ENCODE measurements around the gene ECEL1.

The ECEL1 gene

DNA sequence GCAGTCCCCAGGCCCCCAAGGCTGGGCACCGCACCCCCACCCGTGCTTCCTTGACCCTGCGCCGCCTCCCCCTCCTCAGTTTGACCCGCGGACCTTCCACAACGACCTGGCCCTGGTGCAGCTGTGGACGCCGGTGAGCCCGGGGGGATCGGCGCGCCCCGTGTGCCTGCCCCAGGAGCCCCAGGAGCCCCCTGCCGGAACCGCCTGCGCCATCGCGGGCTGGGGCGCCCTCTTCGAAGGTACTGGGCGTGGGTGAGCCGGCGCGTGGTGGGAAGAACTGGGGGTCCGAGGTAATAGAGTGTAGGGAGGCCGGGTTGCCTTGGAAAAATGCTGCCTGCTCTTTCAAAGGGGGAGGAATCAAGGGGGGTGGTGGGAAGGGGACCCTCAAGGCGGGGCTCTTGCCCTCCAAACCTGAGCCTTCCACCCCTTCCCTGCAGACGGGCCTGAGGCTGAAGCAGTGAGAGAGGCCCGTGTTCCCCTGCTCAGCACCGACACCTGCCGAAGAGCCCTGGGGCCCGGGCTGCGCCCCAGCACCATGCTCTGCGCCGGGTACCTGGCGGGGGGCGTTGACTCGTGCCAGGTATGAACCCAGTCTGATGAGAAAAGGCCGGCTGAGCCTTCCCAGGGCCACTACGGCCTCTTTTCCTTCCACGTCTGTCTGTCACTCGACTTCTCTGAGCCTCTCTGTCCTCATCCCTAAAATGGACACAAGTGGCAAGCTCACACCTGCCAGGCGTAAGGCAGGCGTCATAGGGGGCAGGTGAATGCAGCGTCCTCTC, 35.2 kb upstream of the ECEL1 start:
- DNase-seq (ENCODE audit: insufficient read length, low spot score) (no peak), FAIRE-seq (no peak)

- DNase-seq (ENCODE audit: insufficient read length, low spot score): peak; percentile 86
- no peak for FAIRE-seq
Observed at GRCh38 chr2:232521959-232522622, 34.5 kb upstream of the ECEL1 start.

DNA sequence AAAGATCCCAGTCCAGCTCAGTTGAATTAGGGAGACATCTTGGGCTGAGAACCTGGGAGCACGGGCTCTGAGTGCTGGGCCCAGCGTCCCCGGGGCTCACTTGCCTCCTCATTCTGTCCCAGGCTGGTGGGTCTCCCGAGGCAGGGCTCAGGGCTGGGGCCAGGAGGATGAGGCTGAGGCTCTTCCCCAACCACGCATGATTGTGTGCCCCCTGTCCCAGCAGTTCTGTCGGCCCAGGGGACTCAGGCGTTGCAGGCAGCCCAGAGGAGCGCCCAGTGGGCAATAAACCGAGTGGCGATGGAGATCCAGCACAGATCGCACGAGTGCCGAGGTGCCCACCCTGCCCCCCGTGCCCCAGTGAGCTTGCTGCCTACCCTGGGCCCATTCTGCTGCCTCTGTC, 33.5 kb upstream of the ECEL1 start:
- FAIRE-seq: no peak

DNA sequence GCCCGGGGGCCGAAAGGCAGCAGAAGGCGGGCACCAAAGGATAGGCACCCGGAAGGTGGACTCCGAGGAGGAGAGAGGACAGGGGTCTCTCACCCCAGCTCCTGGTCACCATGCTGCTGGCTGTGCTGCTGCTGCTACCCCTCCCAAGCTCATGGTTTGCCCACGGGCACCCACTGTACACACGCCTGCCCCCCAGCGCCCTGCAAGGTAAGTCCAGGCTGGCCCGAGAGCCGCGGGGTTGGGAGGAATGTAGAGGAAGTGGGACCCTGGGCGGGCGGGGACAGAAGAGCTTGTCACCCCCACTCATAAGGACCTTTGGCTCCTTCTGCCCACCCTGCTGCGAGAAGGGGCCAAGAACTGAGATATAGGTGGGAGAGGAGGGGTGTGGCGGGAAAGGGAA, 32.9 kb upstream of the ECEL1 start:
- DNase-seq (ENCODE audit: insufficient read length, low spot score) (no peak), FAIRE-seq (no peak)

More for the DNA sequence above, 33.5 kb upstream of the ECEL1 start:
- DNase-seq (ENCODE audit: insufficient read length, low spot score): no peak

DNA sequence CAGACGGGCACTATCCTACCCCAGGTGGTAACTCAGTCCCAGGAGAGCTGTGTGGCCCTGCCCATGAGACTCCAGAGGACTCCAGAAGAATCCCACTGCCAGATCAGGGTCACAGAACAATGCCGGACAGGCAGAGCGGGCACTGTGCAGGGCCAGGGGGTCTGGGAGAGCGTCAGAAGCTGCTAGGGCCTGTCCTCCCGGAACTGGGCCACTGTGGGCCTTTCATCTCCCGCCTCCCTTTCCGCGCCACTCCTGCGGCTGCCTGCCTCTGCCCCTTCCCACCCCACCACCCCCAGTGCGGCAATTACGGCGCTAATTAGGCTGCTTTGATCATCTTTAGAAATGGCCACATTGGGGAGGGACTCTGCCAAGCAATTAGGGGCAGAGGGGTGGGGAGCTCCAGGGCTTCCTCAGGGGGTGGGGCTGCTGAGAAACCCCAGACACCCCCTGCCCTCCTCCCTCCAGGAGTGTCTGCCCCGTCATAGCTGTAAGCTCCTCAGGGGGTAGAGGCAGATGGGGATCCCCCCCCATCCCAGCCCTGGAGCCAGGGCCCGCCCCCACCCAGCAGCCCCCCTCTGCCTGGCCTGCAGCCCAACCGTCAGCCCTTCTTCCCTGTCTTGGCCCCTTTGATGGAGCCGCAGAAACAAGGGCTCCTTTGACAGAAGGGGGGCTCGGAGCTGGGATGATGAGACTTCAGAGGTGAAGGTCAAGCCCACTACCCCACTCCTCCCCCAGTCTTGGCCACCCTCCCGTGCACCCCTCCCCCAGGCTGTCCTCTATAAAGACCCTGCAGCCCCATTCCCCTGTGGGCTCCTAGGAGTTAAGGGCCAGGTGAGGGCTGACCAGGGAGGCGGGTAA, 32.2 kb upstream of the ECEL1 start, which contains the start of gene PRSS56:
Gene PRSS56, plus strand, starts transcription at position 808 of the 858 bp plus-strand sequence. CDS start 211 bp downstream, outside the sequence.
- FAIRE-seq: no peak
- no peak for DNase-seq (ENCODE audit: insufficient read length, low spot score)

- DNase-seq (ENCODE audit: insufficient read length, low spot score) (no peak), FAIRE-seq (no peak)
Observed at GRCh38 chr2:232518844-232519243, 31.2 kb upstream of the ECEL1 start.

GRCh38 chr2:232516551-232516950, 28.9 kb upstream of the ECEL1 start:
- DNase-seq (ENCODE audit: insufficient read length, low spot score) (no peak), FAIRE-seq (no peak)

GRCh38 chr2:232515639-232516038, 28.0 kb upstream of the ECEL1 start:
- FAIRE-seq (no peak), DNase-seq (ENCODE audit: insufficient read length, low spot score) (no peak)

GRCh38 chr2:232513353-232513752, 25.7 kb upstream of the ECEL1 start:
- FAIRE-seq: no peak
- no peak for DNase-seq (ENCODE audit: insufficient read length, low spot score)

GRCh38 chr2:232512602-232513001, 25.0 kb upstream of the ECEL1 start:
- FAIRE-seq (no peak), DNase-seq (ENCODE audit: insufficient read length, low spot score) (no peak)

DNA sequence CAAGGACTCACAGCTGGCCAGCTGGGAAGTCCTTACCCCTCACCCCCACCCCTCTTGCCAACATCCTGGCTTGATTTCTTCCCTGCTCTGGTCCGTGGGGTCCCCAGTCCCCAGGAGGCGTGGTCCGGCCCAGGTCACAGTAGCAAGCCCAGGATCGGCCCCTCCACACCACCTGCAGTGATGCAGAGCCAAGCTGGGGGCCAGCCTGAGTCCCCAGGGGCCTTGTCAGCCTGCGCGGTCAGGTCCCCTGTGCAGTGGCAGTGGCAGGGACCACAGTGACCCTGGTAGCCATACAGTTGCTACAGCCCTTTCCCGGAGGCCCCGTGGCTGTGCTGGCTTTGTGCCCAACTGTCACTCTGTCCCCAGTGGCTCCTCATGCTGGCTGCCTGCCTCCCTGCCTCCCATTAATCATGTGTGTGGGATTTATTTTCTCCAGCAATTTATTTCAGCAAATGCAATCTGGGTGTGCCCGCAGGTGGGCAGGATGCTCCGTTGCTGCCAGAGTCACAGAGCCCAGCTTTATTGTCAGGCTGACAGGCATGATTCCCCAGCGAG, 23.8 kb upstream of the ECEL1 start:
- DNase-seq (ENCODE audit: insufficient read length, low spot score) (no peak), FAIRE-seq (no peak)

DNA sequence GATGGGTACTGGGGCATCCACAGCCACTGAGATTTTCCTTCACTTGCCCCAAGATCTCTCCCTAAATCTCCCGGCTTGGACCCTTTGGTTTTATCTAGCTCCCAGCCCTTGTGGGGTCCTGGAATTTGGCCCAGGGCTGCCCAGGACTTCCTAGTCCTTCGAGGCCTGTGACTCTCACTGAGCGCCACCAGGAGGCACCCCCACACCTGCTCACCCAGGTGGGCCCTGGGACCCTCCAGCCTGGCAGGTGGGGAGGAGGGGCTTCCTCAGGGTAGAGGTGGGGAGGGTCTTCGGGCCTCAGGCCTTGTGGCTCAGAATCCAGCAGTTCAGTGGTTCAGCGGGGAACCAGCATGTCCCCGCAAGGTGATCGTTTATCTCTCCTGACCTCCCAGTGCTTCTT, 20.6 kb upstream of the ECEL1 start:
- no peak for DNase-seq (ENCODE audit: insufficient read length, low spot score)
- no peak for FAIRE-seq

GRCh38 chr2:232506709-232507108, 19.1 kb upstream of the ECEL1 start:
- FAIRE-seq: no peak
- DNase-seq (ENCODE audit: insufficient read length, low spot score): no peak

- DNase-seq (ENCODE audit: insufficient read length, low spot score) (no peak), FAIRE-seq (no peak)
Observed at GRCh38 chr2:232505856-232506255, 18.2 kb upstream of the ECEL1 start.

GRCh38 chr2:232504438-232504837, 16.8 kb upstream of the ECEL1 start:
- DNase-seq (ENCODE audit: insufficient read length, low spot score): no peak
- no peak for FAIRE-seq

DNA sequence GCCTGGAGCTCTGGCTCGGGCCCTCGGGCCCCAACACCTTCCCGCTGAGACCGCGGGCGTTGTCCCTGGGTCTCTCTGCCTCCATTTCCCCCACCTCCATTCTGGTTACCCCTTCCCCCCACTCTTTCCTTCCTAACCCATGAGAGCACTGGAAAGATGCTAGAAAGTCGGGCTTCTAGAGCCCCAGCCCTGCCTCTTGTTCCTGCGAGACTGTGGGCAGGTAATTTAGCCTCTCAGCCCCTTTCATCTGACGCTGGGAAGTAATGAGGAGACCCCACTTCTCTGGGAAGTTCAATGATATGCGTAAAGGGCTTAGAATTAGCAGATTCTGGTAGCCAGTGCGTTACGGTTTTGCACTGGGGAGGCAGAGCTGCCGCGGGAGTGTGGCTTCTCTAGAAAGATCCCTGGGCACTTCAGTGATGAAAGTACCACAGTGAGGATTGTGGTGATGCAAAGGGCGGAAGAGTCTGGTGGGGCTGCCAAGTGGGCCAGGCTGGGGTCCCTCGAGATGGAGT, 16.2 kb upstream of the ECEL1 start:
- FAIRE-seq (no peak), DNase-seq (ENCODE audit: insufficient read length, low spot score) (no peak)

GRCh38 chr2:232502911-232503808, 15.5 kb upstream of the ECEL1 start:
- no peak for FAIRE-seq
- no peak for DNase-seq (ENCODE audit: insufficient read length, low spot score)

DNA sequence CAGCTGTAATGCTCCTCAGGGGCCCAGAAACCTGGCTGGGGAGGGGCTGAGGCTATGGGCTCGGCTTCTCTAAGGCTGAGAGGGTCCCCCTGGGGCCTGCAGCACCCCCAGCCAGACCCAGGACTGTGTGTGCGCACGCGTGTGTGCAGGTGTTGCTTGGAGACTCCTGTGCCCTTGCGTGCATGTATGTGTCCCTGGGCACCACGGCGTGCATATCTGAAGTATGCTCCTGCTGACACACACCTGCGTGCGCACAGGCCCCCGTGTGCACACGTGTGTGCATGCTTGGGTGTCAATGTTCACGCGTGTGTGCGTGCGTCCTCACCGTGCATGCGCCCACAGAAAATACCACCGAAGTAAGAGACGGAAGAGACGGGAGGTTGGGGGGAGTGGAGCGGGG, 14.9 kb upstream of the ECEL1 start:
- no peak for DNase-seq (ENCODE audit: insufficient read length, low spot score)
- no peak for FAIRE-seq

DNA sequence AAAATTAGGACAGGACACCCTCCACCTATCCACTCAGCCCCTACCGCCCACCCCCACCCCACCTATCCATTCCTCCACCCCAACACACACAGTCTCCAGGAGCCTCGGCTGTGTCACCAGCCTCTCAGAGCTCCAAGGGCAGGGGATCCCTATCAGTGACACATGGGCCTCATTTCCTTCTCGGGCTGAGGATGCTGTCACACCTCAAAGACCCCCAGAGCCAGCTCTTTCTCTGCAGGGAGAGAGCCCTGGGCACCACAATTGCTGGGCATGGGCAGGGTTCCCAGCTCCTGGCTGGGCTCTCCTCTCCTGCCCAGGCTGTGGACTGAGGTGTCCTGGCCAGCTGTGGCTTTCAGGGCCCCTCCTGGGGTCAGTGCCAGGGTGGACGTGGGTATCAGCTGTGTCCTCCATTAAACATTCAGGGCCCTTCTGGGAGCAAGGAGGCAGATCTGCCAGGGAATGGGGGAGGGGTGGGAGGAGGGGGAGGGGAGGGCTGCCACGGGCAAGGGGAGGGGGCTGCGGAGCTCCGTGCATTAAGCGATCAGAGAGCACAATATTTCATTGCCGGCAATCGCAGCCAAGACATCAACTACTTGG, 14.3 kb upstream of the ECEL1 start:
- DNase-seq (ENCODE audit: insufficient read length, low spot score) (no peak), FAIRE-seq (no peak)
